ACC112 (cell line): ENCODE measurements around the gene PIGN.

Source experiments
- H2AFZ ChIP-seq: fragments of 200-600 bp; sonication (generic); one replicate; pipeline ENCODE4 v1.6.0; 2017; ENCODE audit warnings: antibody characterized with exemption, low read length; ENCODE audit not compliant: unreplicated experiment
- H3K27ac ChIP-seq: fragments of 200-600 bp; sonication (generic); 2 replicates; pipeline ENCODE4 v1.5.1; 2014; ENCODE audit warnings: low read depth, mild to moderate bottlenecking, antibody characterized with exemption, low read length, moderate library complexity
- H3K27me3 ChIP-seq: fragments of 200-600 bp; sonication (generic); 2 replicates; pipeline ENCODE4 v1.6.1; 2014; ENCODE audit warnings: mild to moderate bottlenecking, antibody characterized with exemption, low read length, moderate library complexity, mixed read lengths; ENCODE audit not compliant: insufficient read depth
- H3K36me3 ChIP-seq: fragments of 200-600 bp; sonication (generic); 2 replicates; pipeline ENCODE4 v1.6.1; 2016; ENCODE audit warnings: mild to moderate bottlenecking, antibody characterized with exemption, low read length, moderate library complexity, mixed read lengths; ENCODE audit not compliant: insufficient read depth
- H3K4me1 ChIP-seq: fragments of 200-600 bp; sonication (generic); one replicate; pipeline ENCODE4 v1.6.1; 2016; ENCODE audit warnings: low read length, mixed read lengths; ENCODE audit not compliant: insufficient read depth, unreplicated experiment, control insufficient read depth
- H3K4me3 ChIP-seq: fragments of 200-600 bp; sonication (generic); 2 replicates; pipeline ENCODE4 v1.5.1; 2014; ENCODE audit warnings: mild to moderate bottlenecking, low read depth, low read length
- H3K79me2 ChIP-seq: fragments of 200-600 bp; sonication (generic); one replicate; pipeline ENCODE4 v1.6.0; 2016; ENCODE audit warnings: low read length; ENCODE audit not compliant: control insufficient read depth, unreplicated experiment, insufficient read depth

Gene PIGN

GRCh38 chr18:61991201-61991600, 195.7 kb downstream of the PIGN start:
- no peaks in the 10 kb centered on the region for H3K79me2 ChIP-seq
- H3K4me3 ChIP-seq: no peak overlapping the region; the same call in 1 of the 2 replicates
- no peaks in the 10 kb centered on the region for H3K36me3 ChIP-seq
- H3K27ac ChIP-seq: peak overlapping the region; percentile 100
- H3K4me1 ChIP-seq: peaks cover 50% of the 10 kb centered on the region
- H3K27me3 ChIP-seq: no peaks in the 10 kb centered on the region
- peak overlapping the region; percentile 94 for H2AFZ ChIP-seq
